HG02852 (cell line): ENCODE results near the gene DCHS2.

ENCODE experiments used
- ATAC-seq: cut with Tn5 transposase; IDR thresholded peaks from one replicate; pipeline ENCODE4 v1.9.1; 2021; ENCODE audit warnings: mild to moderate bottlenecking, moderate library complexity; ENCODE audit not compliant: unreplicated experiment

Gene DCHS2

GRCh38 chr4:154399259-154399974 lies 92.2 kb downstream of the DCHS2 start:
- ATAC-seq: no peak

DNA sequence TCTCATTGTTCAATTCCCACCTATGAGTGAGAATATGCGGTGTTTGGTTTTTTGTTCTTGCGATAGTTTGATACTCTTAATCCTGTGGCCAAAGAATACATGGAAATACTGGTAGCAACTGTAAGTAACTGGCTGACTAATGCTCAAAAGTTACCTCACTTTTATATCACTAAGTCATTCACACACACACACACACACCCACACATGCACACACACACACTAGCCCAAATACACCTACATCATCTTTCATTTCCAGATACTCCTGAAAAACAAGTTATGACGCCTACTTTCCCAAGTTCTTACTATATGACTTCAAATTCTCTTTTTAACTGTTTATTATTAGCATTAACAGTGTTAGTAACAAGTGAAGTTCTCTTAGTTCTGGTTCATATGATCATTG lies 101.3 kb downstream of the DCHS2 start:
- ATAC-seq: no peak

DNA sequence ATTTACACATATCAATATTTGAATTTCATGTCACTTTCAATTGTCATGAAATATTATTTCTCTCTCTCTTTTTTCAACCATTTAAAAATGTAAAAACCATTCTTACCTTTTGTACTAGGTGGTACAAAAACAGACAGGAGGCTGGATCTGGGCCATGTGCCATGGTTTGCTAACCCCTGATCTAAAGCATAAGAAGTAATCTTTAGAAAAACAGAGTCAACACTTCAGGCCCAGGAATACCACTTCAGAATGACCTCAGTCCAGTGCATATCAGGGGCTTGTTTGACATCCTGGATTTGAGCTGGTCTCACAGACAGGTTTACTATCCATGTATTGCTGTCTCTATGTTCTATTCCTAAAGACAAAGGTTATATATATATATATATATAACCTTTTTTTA lies 102.5 kb downstream of the DCHS2 start:
- ATAC-seq: no peak

DNA sequence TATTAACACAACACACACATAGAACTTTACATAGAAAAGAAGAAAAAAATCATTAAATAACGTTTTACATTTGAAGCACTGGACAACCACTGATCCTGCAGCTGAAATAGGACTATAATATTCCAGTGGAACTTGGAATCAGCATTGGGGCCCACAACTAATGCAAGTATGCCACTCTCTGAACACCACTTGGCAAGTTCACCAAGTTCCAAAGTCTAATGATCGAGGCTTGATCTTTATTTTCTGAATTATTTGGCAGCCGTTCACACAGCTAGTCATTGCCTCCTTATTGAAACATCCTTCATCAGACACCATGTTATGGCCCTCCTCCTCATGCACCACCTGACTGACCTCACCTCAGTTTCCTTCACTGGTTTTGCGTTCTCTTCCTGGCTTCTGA lies 107.6 kb downstream of the DCHS2 start:
- no peak for ATAC-seq

- ATAC-seq: no peak
Observed at GRCh38 chr4:154376486-154376885, 115.1 kb downstream of the DCHS2 start.

GRCh38 chr4:154368060-154368459 lies 123.5 kb downstream of the DCHS2 start:
- ATAC-seq: peak; percentile 64

DNA sequence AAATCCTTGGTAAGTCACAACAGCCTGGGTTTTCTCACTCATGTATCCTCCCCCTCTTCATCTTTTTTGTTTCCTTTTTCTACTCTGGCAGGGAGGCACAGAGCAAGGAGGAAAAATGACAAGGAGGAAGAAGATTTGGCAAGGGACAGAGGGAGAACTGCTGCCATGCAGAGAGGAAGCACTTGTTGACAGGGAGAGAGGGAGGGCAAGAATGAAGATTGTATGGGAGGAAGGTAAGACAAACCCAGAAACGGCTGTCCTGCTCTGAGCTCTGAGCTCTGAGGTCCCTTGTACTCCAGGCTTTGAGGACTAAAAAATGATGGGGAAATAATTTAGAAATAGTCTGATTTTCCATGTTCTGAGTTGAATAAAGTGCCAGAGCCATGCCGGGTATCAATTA lies 123.9 kb downstream of the DCHS2 start:
- peak; percentile 40 for ATAC-seq

GRCh38 chr4:154366956-154367355 lies 124.6 kb downstream of the DCHS2 start:
- ATAC-seq: no peak

GRCh38 chr4:154364066-154364845 lies 127.3 kb downstream of the DCHS2 start:
- no peak for ATAC-seq

DNA sequence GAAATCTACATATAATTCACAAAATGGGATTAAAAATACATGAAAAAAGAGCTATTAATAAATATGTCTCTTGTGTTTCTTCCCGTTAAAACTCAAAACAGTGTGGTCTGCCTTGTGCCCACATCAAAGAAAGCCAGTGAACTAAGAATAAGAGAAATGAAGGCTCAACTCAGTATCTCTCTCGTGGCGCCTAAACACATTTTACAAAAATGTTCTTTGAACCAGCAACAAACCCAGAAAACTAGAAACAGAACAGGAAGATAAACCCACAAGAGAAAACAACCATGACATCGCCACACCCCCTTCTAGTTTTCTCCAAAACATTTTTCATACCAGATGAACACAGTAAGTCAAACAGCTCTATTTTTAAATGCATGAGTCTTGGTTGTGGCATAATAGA lies 130.1 kb downstream of the DCHS2 start:
- peak; percentile 82 for ATAC-seq

- no peak for ATAC-seq
Observed at GRCh38 chr4:154360491-154360890, 131.1 kb downstream of the DCHS2 start.

DNA sequence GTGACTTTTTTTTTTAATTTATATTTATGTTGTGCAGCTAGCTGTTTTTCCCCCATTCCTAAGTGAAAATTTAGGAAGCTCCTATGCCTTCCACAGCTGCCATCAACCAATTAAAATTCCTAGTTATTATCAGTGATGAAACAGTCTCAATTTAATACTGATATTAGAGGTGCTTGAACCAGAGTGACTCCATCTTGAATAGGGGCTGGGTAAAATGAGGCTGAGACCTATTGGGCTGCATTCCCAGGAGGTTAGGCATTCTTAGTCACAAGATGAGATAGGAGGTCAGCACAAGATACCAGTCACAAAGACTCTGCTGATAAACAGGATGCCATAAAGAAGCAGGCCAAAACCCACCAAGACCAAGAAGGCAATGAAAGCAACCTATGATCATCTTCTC lies 136.7 kb downstream of the DCHS2 start:
- ATAC-seq: no peak

- ATAC-seq: no peak
Observed at GRCh38 chr4:154349829-154350228, 141.8 kb downstream of the DCHS2 start.

- no peak for ATAC-seq
Observed at GRCh38 chr4:154348657-154349056, 142.9 kb downstream of the DCHS2 start.

GRCh38 chr4:154345359-154345758 lies 146.2 kb downstream of the DCHS2 start:
- ATAC-seq: no peak

DNA sequence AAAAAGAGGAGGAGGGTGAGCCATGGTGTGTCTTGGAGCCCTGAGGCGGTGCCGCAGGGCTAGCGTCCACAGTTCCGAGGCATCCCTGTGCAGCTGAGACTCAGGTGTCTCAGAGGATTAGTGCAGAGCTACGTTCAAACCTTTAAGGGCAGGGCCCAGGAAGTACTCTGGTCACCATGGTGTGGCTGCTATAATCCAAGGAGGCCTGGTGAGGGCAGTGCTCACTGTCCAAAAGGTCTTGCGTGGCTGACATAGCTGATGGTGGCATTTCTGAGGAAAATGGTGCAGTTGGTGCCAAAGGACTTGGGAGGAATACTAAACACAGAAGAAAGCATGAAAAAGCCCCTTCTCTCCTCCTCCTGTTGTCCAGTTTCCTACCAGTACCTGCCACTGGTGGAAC lies 146.9 kb downstream of the DCHS2 start:
- peak; percentile 60 for ATAC-seq

GRCh38 chr4:154343651-154344050 lies 147.9 kb downstream of the DCHS2 start:
- no peak for ATAC-seq

- ATAC-seq: no peak
Observed at GRCh38 chr4:154341448-154341847, 150.2 kb downstream of the DCHS2 start.

DNA sequence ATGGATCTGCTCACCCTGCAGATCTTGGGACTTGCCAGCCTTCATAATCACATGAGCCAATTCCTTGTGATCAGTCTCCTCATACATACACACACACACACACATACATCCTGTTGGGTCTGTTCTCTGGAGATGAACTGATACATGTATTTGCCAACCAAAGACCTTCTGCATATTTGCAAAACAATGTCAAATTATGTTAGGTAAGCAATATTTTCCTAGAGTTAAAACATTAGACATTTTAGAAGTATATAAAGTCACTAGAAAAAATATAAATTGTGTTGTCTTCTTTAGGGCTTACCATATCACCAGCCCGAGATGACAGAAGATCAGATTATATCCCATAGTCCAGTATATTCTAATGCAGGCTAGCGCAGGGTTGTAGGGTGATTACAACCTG lies 156.0 kb downstream of the DCHS2 start:
- ATAC-seq: no peak

DNA sequence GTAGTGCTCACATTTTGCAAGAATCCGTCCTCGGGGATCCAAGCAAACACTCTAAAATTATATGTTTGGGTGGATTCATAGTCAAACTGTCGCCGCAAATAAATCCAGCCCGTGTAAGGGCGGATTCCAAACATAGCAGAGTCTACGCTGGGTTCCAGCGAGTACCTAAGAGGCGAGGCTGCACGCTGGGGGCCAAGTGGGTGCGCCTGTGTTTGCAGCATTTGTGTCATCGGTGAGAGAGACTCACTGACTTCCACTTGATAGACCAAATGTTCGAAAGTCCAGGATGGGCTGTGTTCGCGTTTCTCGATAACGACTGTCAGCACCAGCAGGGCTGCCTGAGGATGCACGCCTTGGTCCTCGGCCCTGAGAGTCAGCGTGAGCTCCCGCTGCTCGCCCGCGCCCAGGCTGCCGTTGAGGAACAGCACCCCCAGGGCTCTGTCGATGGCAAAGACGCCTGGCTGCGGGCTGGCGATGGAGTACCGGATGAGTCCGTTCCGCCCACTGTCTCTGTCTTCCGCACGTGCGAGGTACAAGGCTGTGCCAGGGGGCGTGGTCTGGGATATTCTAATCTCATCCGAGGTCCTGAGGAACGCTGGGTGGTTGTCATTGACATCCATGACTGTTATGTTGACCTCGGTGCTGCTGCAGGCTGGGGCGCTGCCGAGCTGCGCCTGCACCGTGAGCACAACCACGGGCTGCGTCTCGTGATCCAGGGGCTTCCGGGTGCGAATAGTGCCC lies 158.7 kb downstream of the DCHS2 start:
- peak; percentile 74 for ATAC-seq

- ATAC-seq: no peak
Observed at GRCh38 chr4:154329939-154330338, 161.7 kb downstream of the DCHS2 start.
